SH-SY5Y (cell line): ENCODE measurements around the gene ADSS2.

Source experiments
- GATA2 ChIP-seq: IDR thresholded peaks from 2 replicates; pipeline ENCODE4 v1.6.1; 2011; ENCODE audit warnings: mild to moderate bottlenecking, low read depth, low read length
- GATA3 ChIP-seq: IDR thresholded peaks from 2 replicates; pipeline ENCODE4 v1.6.1; 2011; ENCODE audit warnings: low read depth, mild to moderate bottlenecking, low read length, moderate library complexity

- TF ChIP-seq GATA2 (no peak), GATA3 (no peak)
Observed at GRCh38 chr1:244403431-244403830, 48.3 kb downstream of the ADSS2 start.
